Stimulated activated CD8-positive, alpha-beta memory T cell treated with anti-CD3 and anti-CD28 coated beads, Interleukin-2, amount 100 ng/mL, for 48 hours (primary cell): ENCODE data around the gene CTXND2.

Experiments used
- DNase-seq, 2 donors: peaks; one replicate each; pipeline ENCODE4 v3.0.0-alpha.2; 2020; ENCODE audit warnings: low read depth in 2 of 2

The CTXND2 gene

GRCh38 chr1:150961756-150962155 is 74.8 kb downstream of the CTXND2 start:
- DNase-seq, result no peak
